NCI-H345 treated with DMSO at 0.1 percent for 48 hours (cell line): ENCODE results near the gene RANBP3L.
"Not testable (repeated sequence)": the region's sequence is repeated elsewhere in the genome, so short reads cannot be mapped to it uniquely, and the experiment has no call there.

ENCODE experiments used
- DNase-seq: peaks from one replicate; lab custom pipeline; 2025; ENCODE audit not compliant: unreplicated experiment; lab: John Stamatoyannopoulos, UW

Gene RANBP3L

GRCh38 chr5:36297653-36298052, 4.0 kb downstream of the RANBP3L start:
- DNase-seq, result no peak

GRCh38 chr5:36285837-36286615, 15.7 kb downstream of the RANBP3L start:
- no peak for DNase-seq

GRCh38 chr5:36283775-36284174, 17.9 kb downstream of the RANBP3L start:
- not testable (repeated sequence) for DNase-seq

GRCh38 chr5:36281626-36282025, 20.1 kb downstream of the RANBP3L start:
- DNase-seq, result no peak

GRCh38 chr5:36279054-36279698, 22.5 kb downstream of the RANBP3L start:
- DNase-seq, result no peak

GRCh38 chr5:36277521-36278176, 24.1 kb downstream of the RANBP3L start:
- DNase-seq, result no peak

GRCh38 chr5:36276864-36277263, 24.8 kb downstream of the RANBP3L start:
- no peak for DNase-seq

GRCh38 chr5:36273809-36274526, 27.7 kb downstream of the RANBP3L start:
- DNase-seq, result no peak

- DNase-seq, result no peak
Observed at GRCh38 chr5:36272136-36272690, 29.5 kb downstream of the RANBP3L start.

GRCh38 chr5:36270876-36271575, 30.7 kb downstream of the RANBP3L start:
- DNase-seq, result no peak

GRCh38 chr5:36270175-36270574, 31.5 kb downstream of the RANBP3L start:
- no peak for DNase-seq

- DNase-seq, result no peak
Observed at GRCh38 chr5:36269478-36269877, 32.2 kb downstream of the RANBP3L start.

GRCh38 chr5:36267905-36268304, 33.8 kb downstream of the RANBP3L start:
- no peak for DNase-seq

- DNase-seq, result no peak
Observed at GRCh38 chr5:36264202-36264760, 37.4 kb downstream of the RANBP3L start.

- no peak for DNase-seq
Observed at GRCh38 chr5:36261186-36261585, 40.5 kb downstream of the RANBP3L start.

- DNase-seq, result no peak
Observed at GRCh38 chr5:36253575-36253974, 48.1 kb downstream of the RANBP3L start.

GRCh38 chr5:36252722-36253365, 48.9 kb downstream of the RANBP3L start:
- DNase-seq, result no peak

- DNase-seq, result no peak
Observed at GRCh38 chr5:36251218-36251617, 50.5 kb downstream of the RANBP3L start.

- no peak for DNase-seq
Observed at GRCh38 chr5:36250427-36250826, 51.3 kb downstream of the RANBP3L start.
